A673 (cell line): ENCODE measurements around the gene ZNF445. TPM values are rescaled to one million over a fixed set of nuclear protein-coding genes. Genes with fewer than 3 reads are reported as not detected.

Experiments used
- BruUV-seq: library from RNA; stranded (reverse); fragments of 400-500 nt; replicated peaks from 2 replicates; lab custom pipeline; 2021; lab: Mats Ljungman, UMichigan
- CTCF ChIA-PET: fragments of 300-600 bp; sonication (Branson Sonifier 250); formaldehyde crosslinking; loops from one replicate; lab custom pipeline; 2022; ENCODE audit warnings: antibody characterized with exemption; lab: Charles Lee
- POLR2A ChIA-PET: fragments of 300-600 bp; sonication (Branson Sonifier 250); formaldehyde crosslinking; loops from one replicate; lab custom pipeline; 2022; ENCODE audit warnings: antibody characterized with exemption; ENCODE audit not compliant: low non-redundant PET; lab: Charles Lee
- DNase-seq: peaks from one replicate; pipeline ENCODE4 v3.0.0-alpha.2; 2015; ENCODE audit warnings: low spot score
- H3K27ac ChIP-seq: fragments of 200-600 bp; sonication (generic); 2 replicates; pipeline ENCODE4 v1.5.1; 2016; ENCODE audit warnings: mixed run types, low read depth, mild to moderate bottlenecking, mixed read lengths, antibody characterized with exemption, low read length; ENCODE audit not compliant: poor library complexity, severe bottlenecking
- H3K27me3 ChIP-seq: fragments of 200-600 bp; sonication (generic); replicated peaks from 2 replicates; pipeline ENCODE4 v1.6.1; 2017; ENCODE audit warnings: mixed run types, low read depth, mild to moderate bottlenecking, mixed read lengths, antibody characterized with exemption, low read length; ENCODE audit not compliant: insufficient read depth, poor library complexity
- H3K36me3 ChIP-seq: fragments of 200-600 bp; sonication (generic); 2 replicates; pipeline ENCODE4 v1.6.1; 2016; ENCODE audit warnings: mixed run types, mild to moderate bottlenecking, mixed read lengths, antibody characterized with exemption, low read length; ENCODE audit not compliant: insufficient read depth, poor library complexity, severe bottlenecking
- H3K4me1 ChIP-seq: fragments of 200-600 bp; sonication (generic); 2 replicates; pipeline ENCODE4 v1.6.1; 2017; ENCODE audit warnings: mixed run types, mild to moderate bottlenecking, mixed read lengths, antibody characterized with exemption, low read length; ENCODE audit not compliant: insufficient read depth, poor library complexity, severe bottlenecking
- H3K4me3 ChIP-seq: fragments of 200-600 bp; sonication (generic); 2 replicates; pipeline ENCODE4 v1.5.1; 2016; ENCODE audit warnings: low read depth, mixed run types, mild to moderate bottlenecking, mixed read lengths, low read length; ENCODE audit not compliant: poor library complexity, severe bottlenecking
- H3K9me3 ChIP-seq: fragments of 200-600 bp; sonication (generic); 2 replicates; pipeline ENCODE4 v1.6.1; 2016; ENCODE audit warnings: mixed run types, low read depth, mild to moderate bottlenecking, mixed read lengths, antibody characterized with exemption, low read length; ENCODE audit not compliant: poor library complexity, severe bottlenecking
- EZH2 ChIP-seq: fragments of 200-600 bp; sonication (generic); IDR thresholded peaks from 2 replicates; pipeline ENCODE4 v1.6.1; 2017; ENCODE audit warnings: borderline replicate concordance, low read depth, mild to moderate bottlenecking, mixed read lengths, antibody characterized with exemption, low read length; ENCODE audit not compliant: poor library complexity, severe bottlenecking
- intact Hi-C: fragments of 100-400 bp; cut with micrococcal nuclease; formaldehyde crosslinking; loops from one replicate; pipeline ENCODE4 v1.10.0; 2022; ENCODE audit not compliant: unreplicated experiment
- total RNA-seq: library from RNA; stranded (reverse); gene quantifications from 2 replicates; pipeline ENCODE4 v1.2.3, GENCODE V29; 2021
- TF ChIP-seq, protein P1 (sequence below): fragments of 300-800, 200-600 bp; sonication (generic); conservative IDR thresholded peaks from 2 replicates; pipeline ENCODE4 v1.5.1; 2017; ENCODE audit warnings: low read depth, mild to moderate bottlenecking, antibody characterized with exemption, low read length, moderate library complexity, mixed read lengths

The ZNF445 gene
- total RNA-seq, 1 experiment from 2014 or later = 18.6 TPM

DNA sequence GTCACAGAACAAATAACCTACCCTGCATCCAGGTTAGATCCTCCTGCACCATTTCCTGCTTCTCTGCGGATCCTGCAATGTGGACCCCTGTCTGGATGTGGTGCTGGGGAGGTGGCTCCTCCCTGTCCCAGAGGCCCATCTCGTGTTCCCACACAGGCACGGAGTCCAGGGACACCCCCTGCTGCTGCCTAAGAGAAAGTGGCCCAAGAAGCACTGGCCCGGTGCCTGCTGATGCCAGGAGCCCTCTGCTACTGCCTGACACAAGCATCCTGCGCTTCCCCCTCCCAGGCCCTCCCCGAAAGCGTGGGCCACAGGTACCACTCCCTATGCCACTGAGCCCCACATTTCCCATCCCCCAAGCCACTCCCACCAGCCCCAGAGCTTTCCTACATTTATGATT lies 48.6 kb downstream of the ZNF445 start:
- POLR2A ChIA-PET = no interaction called here
- CTCF ChIA-PET = no interaction called here
- no peaks in the 10 kb centered on the region for H3K4me1 ChIP-seq

DNA sequence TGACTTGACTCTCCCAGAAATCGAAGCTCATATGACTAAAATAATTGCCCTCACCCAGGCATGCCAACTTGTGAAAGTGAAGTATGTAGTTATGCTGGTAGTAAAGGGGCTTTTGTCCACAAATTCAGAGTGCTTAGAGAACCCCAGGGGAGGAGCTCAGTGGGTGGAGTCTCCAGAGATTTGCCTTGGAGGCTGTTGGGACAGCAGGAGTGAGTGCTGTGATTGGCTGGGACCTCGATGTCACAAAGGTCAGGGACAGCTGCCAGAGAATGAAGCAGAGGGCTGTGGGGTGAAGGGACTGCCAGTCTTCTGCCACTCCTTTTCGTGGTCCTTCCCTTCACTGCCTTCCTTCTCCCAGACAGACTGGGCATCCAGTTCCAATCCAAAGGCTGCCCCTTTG lies 49.8 kb downstream of the ZNF445 start:
- TF ChIP-seq, protein P1, sequence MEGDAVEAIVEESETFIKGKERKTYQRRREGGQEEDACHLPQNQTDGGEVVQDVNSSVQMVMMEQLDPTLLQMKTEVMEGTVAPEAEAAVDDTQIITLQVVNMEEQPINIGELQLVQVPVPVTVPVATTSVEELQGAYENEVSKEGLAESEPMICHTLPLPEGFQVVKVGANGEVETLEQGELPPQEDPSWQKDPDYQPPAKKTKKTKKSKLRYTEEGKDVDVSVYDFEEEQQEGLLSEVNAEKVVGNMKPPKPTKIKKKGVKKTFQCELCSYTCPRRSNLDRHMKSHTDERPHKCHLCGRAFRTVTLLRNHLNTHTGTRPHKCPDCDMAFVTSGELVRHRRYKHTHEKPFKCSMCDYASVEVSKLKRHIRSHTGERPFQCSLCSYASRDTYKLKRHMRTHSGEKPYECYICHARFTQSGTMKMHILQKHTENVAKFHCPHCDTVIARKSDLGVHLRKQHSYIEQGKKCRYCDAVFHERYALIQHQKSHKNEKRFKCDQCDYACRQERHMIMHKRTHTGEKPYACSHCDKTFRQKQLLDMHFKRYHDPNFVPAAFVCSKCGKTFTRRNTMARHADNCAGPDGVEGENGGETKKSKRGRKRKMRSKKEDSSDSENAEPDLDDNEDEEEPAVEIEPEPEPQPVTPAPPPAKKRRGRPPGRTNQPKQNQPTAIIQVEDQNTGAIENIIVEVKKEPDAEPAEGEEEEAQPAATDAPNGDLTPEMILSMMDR = no peak
- H3K9me3 ChIP-seq = no peaks in the 10 kb centered on the region
- no peak overlapping the region for H3K4me3 ChIP-seq
- H3K36me3 ChIP-seq = no peaks in the 10 kb centered on the region
- BruUV-seq = no TSS peak
- no peaks in the 10 kb centered on the region for H3K27me3 ChIP-seq
- no peak overlapping the region for H3K27ac ChIP-seq
- DNase-seq = no peak
- no peaks in the 10 kb centered on the region for H3K4me1 ChIP-seq
- intact Hi-C loops = no loop called here
- POLR2A ChIA-PET = no interaction called here
- CTCF ChIA-PET = no interaction called here

More for the DNA sequence above, 48.6 kb downstream of the ZNF445 start:
- H3K27ac ChIP-seq = no peak overlapping the region
- DNase-seq = no peak
- no peaks in the 10 kb centered on the region for H3K36me3 ChIP-seq
- no peaks in the 10 kb centered on the region for H3K27me3 ChIP-seq
- no peak overlapping the region for H3K4me3 ChIP-seq
- BruUV-seq = no TSS peak
- no peaks in the 10 kb centered on the region for H3K9me3 ChIP-seq
- intact Hi-C loops = no loop called here
- no peak for TF ChIP-seq EZH2
- TF ChIP-seq, protein P1 = no peak

DNA sequence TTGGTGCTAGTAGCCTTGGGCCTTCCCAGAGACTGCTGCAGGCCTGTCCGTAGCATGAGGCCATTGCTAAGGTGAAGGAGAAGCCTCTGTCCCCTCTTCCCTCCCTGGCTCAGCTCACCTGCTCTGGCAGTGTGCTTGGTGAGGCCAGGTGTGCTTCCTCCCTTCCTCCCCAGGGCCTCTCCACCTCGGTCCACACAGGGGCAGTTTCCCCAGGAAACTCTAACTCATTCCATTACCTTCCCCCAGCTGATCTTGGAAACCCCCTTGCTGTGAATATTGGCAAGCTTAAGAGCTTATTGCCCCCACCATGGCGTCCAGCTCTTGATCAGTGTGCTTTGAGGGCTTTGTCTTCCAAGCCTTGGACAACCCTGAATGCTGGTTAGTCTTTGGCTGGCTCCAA lies 52.7 kb downstream of the ZNF445 start:
- intact Hi-C loops = no loop called here
- no peaks in the 10 kb centered on the region for H3K36me3 ChIP-seq
- CTCF ChIA-PET = no interaction called here
- no TSS peak for BruUV-seq
- H3K27me3 ChIP-seq = no peaks in the 10 kb centered on the region
- no peaks in the 10 kb centered on the region for H3K9me3 ChIP-seq
- no peak overlapping the region for H3K4me3 ChIP-seq
- no peak for DNase-seq
- no peaks in the 10 kb centered on the region for H3K4me1 ChIP-seq
- H3K27ac ChIP-seq = no peak overlapping the region
- TF ChIP-seq EZH2 = no peak
- TF ChIP-seq, protein P1 = no peak
- POLR2A ChIA-PET = no interaction called here
